Mesenteric fat pad (tissue), 1 donor: ENCODE results near the gene AMHR2. TPM values are rescaled to one million over a fixed set of nuclear protein-coding genes. Genes with fewer than 3 reads are reported as not detected.

ENCODE experiments used
- DNase-seq: peaks from one replicate; pipeline ENCODE4 v3.0.0-alpha.2; 2020; ENCODE audit warnings: low spot score
- total RNA-seq: library from RNA; stranded (reverse); fragmentation: NEBNext Ultra II Directional; extraction: Animal tissue kit (Norgen Biotek cat#: 25700); gene quantifications from one replicate; pipeline ENCODE4 v1.2.1, GENCODE V29; 2021
- donor health status: DM: yes; HTN: yes; CAD: no.

The AMHR2 gene
- total RNA-seq, 1 donor from 2014 or later: not detected

GRCh38 chr12:53452159-53453077, 28.8 kb downstream of the AMHR2 start:
- DNase-seq: peak; percentile 95

GRCh38 chr12:53453953-53454640, 30.4 kb downstream of the AMHR2 start:
- DNase-seq: no peak

GRCh38 chr12:53454707-53455106, 31.1 kb downstream of the AMHR2 start:
- DNase-seq: no peak

GRCh38 chr12:53456654-53457366, 33.2 kb downstream of the AMHR2 start:
- DNase-seq: no peak

GRCh38 chr12:53459097-53459496, 35.4 kb downstream of the AMHR2 start:
- DNase-seq: no peak

- no peak for DNase-seq
Observed at GRCh38 chr12:53461059-53461458, 37.4 kb downstream of the AMHR2 start.

GRCh38 chr12:53461591-53461990, 37.9 kb downstream of the AMHR2 start:
- no peak for DNase-seq

GRCh38 chr12:53462935-53463334, 39.3 kb downstream of the AMHR2 start:
- DNase-seq: no peak

GRCh38 chr12:53463802-53464560, 40.3 kb downstream of the AMHR2 start:
- DNase-seq: no peak

GRCh38 chr12:53464685-53465418, 41.2 kb downstream of the AMHR2 start:
- no peak for DNase-seq

- DNase-seq: no peak
Observed at GRCh38 chr12:53465679-53466078, 42.0 kb downstream of the AMHR2 start.

GRCh38 chr12:53466640-53467039, 43.0 kb downstream of the AMHR2 start:
- no peak for DNase-seq

- DNase-seq: no peak
Observed at GRCh38 chr12:53467082-53467481, 43.4 kb downstream of the AMHR2 start.

- no peak for DNase-seq
Observed at GRCh38 chr12:53467880-53468279, 44.2 kb downstream of the AMHR2 start.

GRCh38 chr12:53468282-53468681, 44.6 kb downstream of the AMHR2 start:
- no peak for DNase-seq

GRCh38 chr12:53472056-53472582, 48.5 kb downstream of the AMHR2 start:
- no peak for DNase-seq

- no peak for DNase-seq
Observed at GRCh38 chr12:53474077-53474476, 50.4 kb downstream of the AMHR2 start.

- no peak for DNase-seq
Observed at GRCh38 chr12:53474819-53475218, 51.2 kb downstream of the AMHR2 start.

- no peak for DNase-seq
Observed at GRCh38 chr12:53476769-53477209, 53.1 kb downstream of the AMHR2 start.

- DNase-seq: no peak
Observed at GRCh38 chr12:53478865-53479264, 55.2 kb downstream of the AMHR2 start.
